ENCODE data around the gene KLRF2.
"Not testable (repeated sequence)": the region's sequence is repeated elsewhere in the genome, so short reads cannot be mapped to it uniquely, and the experiment has no call there.

KLRF2 gene

GRCh38 chr12:9881246-9881645, at the start of gene KLRF2:
KLRF2 (plus strand) TSS chr12:9881489; CDS start chr12:9881596, 107 bp downstream.
- DNase-seq = no peak

- no peak for DNase-seq
These were observed 49.6 kb upstream of the KLRF2 start for GRCh38 chr12:9831720-9832119.

- no peak for DNase-seq
These were observed 37.9 kb upstream of the KLRF2 start for GRCh38 chr12:9843407-9843806.

- DNase-seq = no peak
These were observed 32.4 kb upstream of the KLRF2 start for GRCh38 chr12:9848899-9849298.

GRCh38 chr12:9851050-9851449, 30.2 kb upstream of the KLRF2 start:
- no peak for DNase-seq

- DNase-seq = no peak
These were observed 29.4 kb upstream of the KLRF2 start for GRCh38 chr12:9851927-9852326.

GRCh38 chr12:9856151-9856550, 25.1 kb upstream of the KLRF2 start:
- no peak for DNase-seq

GRCh38 chr12:9856894-9857293, 24.4 kb upstream of the KLRF2 start:
- no peak for DNase-seq

- DNase-seq = no peak
These were observed 23.2 kb upstream of the KLRF2 start for GRCh38 chr12:9858135-9858534.

GRCh38 chr12:9864913-9865675, 16.2 kb upstream of the KLRF2 start:
- peak; percentile 48 for DNase-seq

- no peak for DNase-seq
These were observed 14.4 kb upstream of the KLRF2 start for GRCh38 chr12:9866860-9867269.

- no peak for DNase-seq
These were observed 13.8 kb upstream of the KLRF2 start for GRCh38 chr12:9867531-9867930.

- peak; percentile 28 for DNase-seq
These were observed 12.9 kb upstream of the KLRF2 start for GRCh38 chr12:9868311-9868801.

GRCh38 chr12:9868951-9869306, 12.4 kb upstream of the KLRF2 start:
- no peak for DNase-seq

- peak; percentile 76 for DNase-seq
These were observed 11.8 kb upstream of the KLRF2 start, which contains the start of gene CLEC2B for GRCh38 chr12:9869307-9870161. CLEC2B (minus strand) TSS chr12:9869354.

GRCh38 chr12:9870286-9870866, 10.9 kb upstream of the KLRF2 start:
- no peak for DNase-seq

GRCh38 chr12:9872162-9872561, 9.1 kb upstream of the KLRF2 start:
- DNase-seq = no peak

GRCh38 chr12:9872742-9873141, 8.5 kb upstream of the KLRF2 start:
- no peak for DNase-seq

- not testable (repeated sequence) for DNase-seq
These were observed 5.2 kb upstream of the KLRF2 start for GRCh38 chr12:9876120-9876519.

GRCh38 chr12:9880532-9881078, 684 bp upstream of the KLRF2 start:
- DNase-seq = no peak

GRCh38 chr12:9881988-9882387, 699 bp downstream of the KLRF2 start:
- no peak for DNase-seq

- DNase-seq = no peak
These were observed 1.9 kb downstream of the KLRF2 start for GRCh38 chr12:9883175-9883574.

- DNase-seq = no peak
These were observed 7.5 kb downstream of the KLRF2 start for GRCh38 chr12:9888665-9889273.

All from CD4-positive, alpha-beta T cell treated with Interleukin-21 for 1 hour (primary cell).